Measurements from ENCODE around the gene GAB4. TPM values are rescaled to one million over a fixed set of nuclear protein-coding genes. Genes with fewer than 3 reads are reported as not detected.

GAB4 gene
- total RNA-seq, 1 donor from 2014 or later: not detected

- H3K9me3 Mint-ChIP-seq: peaks cover 54% of the 10 kb centered on the region
- no peaks in the 10 kb centered on the region for H3K4me1 Mint-ChIP-seq
- no peak overlapping the region for H3K27ac Mint-ChIP-seq
- TF ChIP-seq CTCF (IDR thresholded peaks at IDR 0.05; ENCODE audit: unreplicated experiment): no peak
- H3K4me3 Mint-ChIP-seq: no peak overlapping the region
- H3K36me3 Mint-ChIP-seq: peaks cover 3% of the 10 kb centered on the region
- no peaks in the 10 kb centered on the region for H3K27me3 Mint-ChIP-seq (ENCODE audit: low read depth)
- DNase-seq (ENCODE audit: low spot score in 2 of 2, unreplicated experiment in 2 of 2): no peak
Observed at GRCh38 chr22:16958475-16958874, 49.5 kb downstream of the GAB4 start.

GRCh38 chr22:16957781-16958180 is 50.2 kb downstream of the GAB4 start:
- no peak overlapping the region for H3K4me3 Mint-ChIP-seq
- TF ChIP-seq CTCF (IDR thresholded peaks at IDR 0.05; ENCODE audit: unreplicated experiment): no peak
- H3K27ac Mint-ChIP-seq: no peak overlapping the region
- H3K36me3 Mint-ChIP-seq: peaks cover 3% of the 10 kb centered on the region
- H3K4me1 Mint-ChIP-seq: no peaks in the 10 kb centered on the region
- H3K9me3 Mint-ChIP-seq: peaks cover 55% of the 10 kb centered on the region
- no peaks in the 10 kb centered on the region for H3K27me3 Mint-ChIP-seq (ENCODE audit: low read depth)
- DNase-seq (ENCODE audit: low spot score in 2 of 2, unreplicated experiment in 2 of 2): no peak

GRCh38 chr22:16956290-16956689 is 51.7 kb downstream of the GAB4 start:
- no peak for DNase-seq (ENCODE audit: low spot score in 2 of 2, unreplicated experiment in 2 of 2)
- no peak overlapping the region for H3K4me3 Mint-ChIP-seq
- TF ChIP-seq CTCF (IDR thresholded peaks at IDR 0.05; ENCODE audit: unreplicated experiment): no peak
- no peak overlapping the region for H3K27ac Mint-ChIP-seq
- H3K27me3 Mint-ChIP-seq (ENCODE audit: low read depth): no peaks in the 10 kb centered on the region
- H3K9me3 Mint-ChIP-seq: peaks cover 59% of the 10 kb centered on the region
- no peaks in the 10 kb centered on the region for H3K4me1 Mint-ChIP-seq
- no peaks in the 10 kb centered on the region for H3K36me3 Mint-ChIP-seq

GRCh38 chr22:16955678-16956210 is 52.3 kb downstream of the GAB4 start:
- Mint-ChIP-seq H3K4me3 (no peak overlapping the region), H3K27ac (no peak overlapping the region), H3K27me3 (ENCODE audit: low read depth) (no peaks in the 10 kb centered on the region), H3K4me1 (no peaks in the 10 kb centered on the region), H3K9me3 (peaks cover 59% of the 10 kb centered on the region), H3K36me3 (no peaks in the 10 kb centered on the region)
- TF ChIP-seq CTCF (IDR thresholded peaks at IDR 0.05; ENCODE audit: unreplicated experiment): no peak
- no peak for DNase-seq (ENCODE audit: low spot score in 2 of 2, unreplicated experiment in 2 of 2)

- H3K36me3 Mint-ChIP-seq: no peaks in the 10 kb centered on the region
- no peak for TF ChIP-seq CTCF (IDR thresholded peaks at IDR 0.05; ENCODE audit: unreplicated experiment)
- no peaks in the 10 kb centered on the region for H3K27me3 Mint-ChIP-seq (ENCODE audit: low read depth)
- H3K27ac Mint-ChIP-seq: no peak overlapping the region
- DNase-seq (ENCODE audit: low spot score in 2 of 2, unreplicated experiment in 2 of 2): no peak
- peaks cover 61% of the 10 kb centered on the region for H3K9me3 Mint-ChIP-seq
- no peak overlapping the region for H3K4me3 Mint-ChIP-seq
- no peaks in the 10 kb centered on the region for H3K4me1 Mint-ChIP-seq
Observed at GRCh38 chr22:16955081-16955480, 52.9 kb downstream of the GAB4 start.

- H3K27me3 Mint-ChIP-seq (ENCODE audit: low read depth): no peaks in the 10 kb centered on the region
- H3K36me3 Mint-ChIP-seq: no peaks in the 10 kb centered on the region
- H3K27ac Mint-ChIP-seq: no peak overlapping the region
- H3K9me3 Mint-ChIP-seq: peaks cover 66% of the 10 kb centered on the region
- H3K4me1 Mint-ChIP-seq: no peaks in the 10 kb centered on the region
- no peak for TF ChIP-seq CTCF (IDR thresholded peaks at IDR 0.05; ENCODE audit: unreplicated experiment)
- no peak overlapping the region for H3K4me3 Mint-ChIP-seq
- no peak for DNase-seq (ENCODE audit: low spot score in 2 of 2, unreplicated experiment in 2 of 2)
Observed at GRCh38 chr22:16954060-16954403, 54.0 kb downstream of the GAB4 start.
